Esophagus squamous epithelium (tissue), 4 donors: Measurements from ENCODE around the gene CCDC92.

Experiments
- CTCF ChIP-seq, 6 experiments: fragments of 450-650 bp in 4 of 6; fragments of 200-600 bp in 2 of 6; sonication (generic) in 2 of 6; IDR thresholded peaks; one replicate each; pipeline ENCODE4 v1.5.1; 2016 to 2019; ENCODE audit warnings: antibody characterized with exemption in 6 of 6, mild to moderate bottlenecking in 4 of 6, moderate library complexity in 4 of 6
- POLR2A ChIP-seq, 4 donors: fragments of 450-650 bp; IDR thresholded peaks; one replicate each; pipeline ENCODE4 v1.6.1; 2017; ENCODE audit warnings: antibody characterized with exemption in 4 of 4, mild to moderate bottlenecking in 4 of 4, moderate library complexity in 3 of 4

- no peak for TF ChIP-seq CTCF (IDR thresholded peaks at IDR 0.05)
- no peak for TF ChIP-seq POLR2A (IDR thresholded peaks at IDR 0.05)
Measured at GRCh38 chr12:123956249-123956648, 16.4 kb downstream of the CCDC92 start.
